ENCODE measurements around the gene ENAH.

- TF ChIP-seq CTCF (IDR thresholded peaks at IDR 0.05; ENCODE audit: insufficient read depth, low read length, poor library complexity, severe bottlenecking): no peak
- no peak for TF ChIP-seq EZH2phosphoT487 (conservative IDR thresholded peaks at IDR 0.05; ENCODE audit: low read length)
Observed at GRCh38 chr1:225689882-225690459, 37.0 kb upstream of the ENAH start.
